CD4-positive, alpha-beta T cell treated with Interleukin-4 for 1 hour (primary cell): Measurements from ENCODE around the gene ANKRD13D.
A peak's percentile ranks its signal among the peaks of the same experiment; 100 is the strongest.
"Not testable (repeated sequence)": the region's sequence is repeated elsewhere in the genome, so short reads cannot be mapped to it uniquely, and the experiment has no call there.

Experiments used
- DNase-seq, 2 donors: peaks; one replicate each; pipeline ENCODE4 v3.0.0-alpha.2; 2020 to 2022

Gene ANKRD13D

GRCh38 chr11:67304511-67305113 is 15.5 kb downstream of the ANKRD13D start:
- DNase-seq = no peak

DNA sequence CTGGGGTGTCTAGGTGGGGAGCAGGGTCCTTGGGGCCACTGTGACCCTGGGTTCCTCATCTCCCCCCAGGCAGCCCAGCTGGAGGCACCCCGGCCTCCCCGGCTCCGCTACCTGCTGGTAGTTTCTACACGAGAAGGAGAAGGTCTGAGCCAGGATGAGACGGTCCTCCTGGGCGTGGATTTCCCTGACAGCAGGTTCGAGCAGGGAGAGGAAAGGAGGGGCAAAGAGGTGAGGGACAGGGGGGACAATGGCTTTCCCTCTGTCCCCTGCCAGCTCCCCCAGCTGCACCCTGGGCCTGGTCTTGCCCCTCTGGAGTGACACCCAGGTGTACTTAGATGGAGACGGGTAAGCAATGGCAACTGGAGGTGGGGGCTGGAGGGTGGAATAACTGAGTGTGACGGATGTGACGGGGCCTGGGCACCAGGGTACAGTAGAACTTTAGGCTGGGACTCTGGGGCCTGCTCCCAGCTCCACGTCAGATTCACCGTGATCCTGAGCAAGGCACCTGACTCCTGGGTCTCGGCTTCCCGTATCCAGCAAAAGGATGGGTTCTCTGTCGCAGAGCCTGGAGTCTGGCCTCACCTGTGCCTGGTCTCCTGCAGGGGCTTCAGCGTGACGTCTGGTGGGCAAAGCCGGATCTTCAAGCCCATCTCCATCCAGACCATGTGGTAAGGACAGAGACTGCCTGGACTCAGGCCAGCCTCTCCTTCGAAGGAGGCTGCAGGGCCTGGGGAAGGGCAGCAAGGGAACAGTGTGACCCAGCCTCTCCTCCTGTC is 17.9 kb downstream of the ANKRD13D start:
- no peak for DNase-seq

DNA sequence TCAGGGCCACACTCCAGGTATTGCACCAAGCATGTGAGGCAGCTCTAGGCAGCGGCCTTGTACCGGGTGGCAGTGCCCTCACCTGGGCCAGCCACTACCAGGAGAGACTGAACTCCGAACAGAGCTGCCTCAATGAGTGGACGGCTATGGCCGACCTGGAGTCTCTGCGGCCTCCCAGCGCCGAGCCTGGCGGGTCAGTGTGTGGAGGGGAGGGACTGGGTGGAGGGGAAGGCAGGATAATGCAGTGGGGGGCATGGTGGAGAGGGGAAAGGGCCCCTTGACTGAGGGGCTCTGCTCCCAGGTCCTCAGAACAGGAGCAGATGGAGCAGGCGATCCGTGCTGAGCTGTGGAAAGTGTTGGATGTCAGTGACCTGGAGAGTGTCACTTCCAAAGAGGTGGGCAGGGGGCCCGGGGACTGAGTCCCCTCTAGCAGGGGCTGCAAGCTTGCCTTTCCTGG is 18.5 kb downstream of the ANKRD13D start:
- DNase-seq = no peak

DNA sequence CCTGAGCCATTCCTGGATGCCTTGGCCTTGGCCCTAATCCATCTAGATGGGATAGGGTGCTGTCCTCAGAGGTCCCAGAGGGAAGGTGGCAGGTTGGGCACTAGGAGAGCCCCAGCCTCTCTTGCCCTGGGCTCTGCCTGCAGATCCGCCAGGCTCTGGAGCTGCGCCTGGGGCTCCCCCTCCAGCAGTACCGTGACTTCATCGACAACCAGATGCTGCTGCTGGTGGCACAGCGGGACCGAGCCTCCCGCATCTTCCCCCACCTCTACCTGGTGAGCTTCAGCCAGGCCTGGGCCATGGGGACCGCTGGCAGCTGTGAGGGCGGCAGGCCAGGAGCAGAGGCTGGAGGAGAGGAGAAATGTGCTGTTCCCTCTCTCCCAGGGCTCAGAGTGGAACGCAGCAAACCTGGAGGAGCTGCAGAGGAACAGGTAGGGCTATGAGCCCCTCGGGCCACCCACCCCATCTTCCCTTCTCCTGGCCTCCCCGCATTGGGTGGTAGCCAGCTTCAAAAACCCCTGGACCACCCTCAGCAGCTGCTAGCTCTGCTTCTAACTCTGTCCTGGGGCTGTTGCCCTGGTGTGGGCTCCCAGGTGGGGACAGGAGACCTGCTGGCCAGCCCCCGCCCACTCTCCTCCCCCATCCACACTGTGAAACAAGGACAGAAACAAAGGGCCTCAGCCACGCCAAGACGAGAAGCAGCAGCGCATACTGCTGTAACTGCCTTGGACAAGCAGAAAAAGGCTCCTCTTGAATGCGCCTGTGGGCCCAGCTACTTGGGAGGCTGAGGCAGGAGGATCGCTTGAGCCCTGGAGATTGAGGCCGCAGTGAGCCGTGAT is 19.1 kb downstream of the ANKRD13D start:
- DNase-seq = no peak

GRCh38 chr11:67309166-67309565 is 20.1 kb downstream of the ANKRD13D start:
- no peak for DNase-seq

DNA sequence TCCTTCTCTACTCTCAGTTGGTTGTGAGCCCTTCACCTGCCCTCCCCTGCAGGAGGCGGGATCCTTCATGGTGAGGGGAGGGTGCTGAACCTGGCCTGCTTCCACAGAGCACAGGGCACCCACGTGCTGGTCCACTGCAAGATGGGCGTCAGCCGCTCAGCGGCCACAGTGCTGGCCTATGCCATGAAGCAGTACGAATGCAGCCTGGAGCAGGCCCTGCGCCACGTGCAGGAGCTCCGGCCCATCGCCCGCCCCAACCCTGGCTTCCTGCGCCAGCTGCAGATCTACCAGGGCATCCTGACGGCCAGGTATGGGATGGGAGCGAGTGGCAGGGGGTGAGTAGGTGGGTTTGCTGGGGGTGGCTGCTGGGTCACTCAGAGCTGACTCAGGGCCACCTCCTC is 20.6 kb downstream of the ANKRD13D start:
- no peak for DNase-seq

DNA sequence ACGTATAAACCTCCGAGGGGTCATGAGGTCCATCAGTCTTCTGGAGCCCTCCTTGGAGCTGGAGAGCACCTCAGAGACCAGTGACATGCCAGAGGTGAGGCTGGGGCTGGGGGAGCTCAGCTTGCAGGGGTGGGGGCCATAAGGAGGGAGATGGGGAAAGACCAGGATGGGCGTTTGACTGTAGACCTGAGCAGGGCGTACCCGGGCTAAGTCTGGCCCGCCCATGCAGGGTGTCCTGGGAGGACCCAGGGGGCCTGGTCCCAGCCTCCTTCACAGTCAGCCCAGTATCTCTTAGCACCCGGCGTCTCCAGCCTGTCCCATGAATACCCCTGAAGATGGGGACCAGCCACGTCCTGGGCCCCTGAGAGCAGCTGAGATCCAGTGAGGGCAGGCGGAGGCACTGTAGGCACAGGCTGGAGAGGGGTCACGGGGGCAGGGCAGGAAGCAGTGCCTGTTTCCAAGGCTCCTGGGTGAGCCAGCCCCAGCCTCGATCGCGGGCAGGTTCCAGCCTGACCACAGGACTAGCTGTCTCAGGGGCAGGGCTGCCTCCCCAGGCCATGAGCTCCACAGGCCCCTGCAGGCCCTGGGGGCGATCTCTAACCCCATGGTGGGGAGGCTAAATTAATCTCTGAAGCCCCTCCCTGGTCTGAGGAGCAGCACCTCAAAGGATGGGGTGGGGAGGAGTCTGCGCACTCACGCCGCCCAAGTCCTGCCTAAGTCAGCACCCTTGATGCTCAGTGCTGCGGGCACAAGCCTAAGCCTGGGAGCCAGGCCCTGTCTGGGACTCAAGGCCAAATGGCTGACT is 21.3 kb downstream of the ANKRD13D start:
- no peak for DNase-seq

- DNase-seq = no peak
Observed at GRCh38 chr11:67311051-67311555, 22.0 kb downstream of the ANKRD13D start.

DNA sequence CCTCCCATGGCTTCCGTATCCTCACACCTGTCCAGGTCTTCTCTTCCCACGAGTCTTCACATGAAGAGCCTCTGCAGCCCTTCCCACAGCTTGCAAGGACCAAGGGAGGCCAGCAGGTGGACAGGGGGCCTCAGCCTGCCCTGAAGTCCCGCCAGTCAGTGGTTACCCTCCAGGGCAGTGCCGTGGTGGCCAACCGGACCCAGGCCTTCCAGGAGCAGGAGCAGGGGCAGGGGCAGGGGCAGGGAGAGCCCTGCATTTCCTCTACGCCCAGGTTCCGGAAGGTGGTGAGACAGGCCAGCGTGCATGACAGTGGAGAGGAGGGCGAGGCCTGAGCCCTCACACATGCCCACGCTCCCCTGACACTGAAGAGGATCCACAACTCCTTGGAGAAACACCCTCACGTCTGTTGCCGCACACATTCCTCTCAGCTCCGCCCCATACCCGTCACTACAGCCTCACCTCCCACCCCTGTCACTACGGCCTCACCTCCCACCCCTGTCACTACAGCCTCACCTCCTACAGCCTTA is 22.5 kb downstream of the ANKRD13D start:
- no peak for DNase-seq

GRCh38 chr11:67312187-67313021 is 23.3 kb downstream of the ANKRD13D start:
- DNase-seq = peak; percentile 52 to 56

- no peak for DNase-seq
Observed at GRCh38 chr11:67313125-67313890, 24.2 kb downstream of the ANKRD13D start.

GRCh38 chr11:67314218-67314617 is 25.1 kb downstream of the ANKRD13D start:
- DNase-seq = no peak

- DNase-seq = no peak
Observed at GRCh38 chr11:67315325-67315909, 26.3 kb downstream of the ANKRD13D start.

GRCh38 chr11:67316882-67317204 is 27.7 kb downstream of the ANKRD13D start:
- no peak for DNase-seq

DNA sequence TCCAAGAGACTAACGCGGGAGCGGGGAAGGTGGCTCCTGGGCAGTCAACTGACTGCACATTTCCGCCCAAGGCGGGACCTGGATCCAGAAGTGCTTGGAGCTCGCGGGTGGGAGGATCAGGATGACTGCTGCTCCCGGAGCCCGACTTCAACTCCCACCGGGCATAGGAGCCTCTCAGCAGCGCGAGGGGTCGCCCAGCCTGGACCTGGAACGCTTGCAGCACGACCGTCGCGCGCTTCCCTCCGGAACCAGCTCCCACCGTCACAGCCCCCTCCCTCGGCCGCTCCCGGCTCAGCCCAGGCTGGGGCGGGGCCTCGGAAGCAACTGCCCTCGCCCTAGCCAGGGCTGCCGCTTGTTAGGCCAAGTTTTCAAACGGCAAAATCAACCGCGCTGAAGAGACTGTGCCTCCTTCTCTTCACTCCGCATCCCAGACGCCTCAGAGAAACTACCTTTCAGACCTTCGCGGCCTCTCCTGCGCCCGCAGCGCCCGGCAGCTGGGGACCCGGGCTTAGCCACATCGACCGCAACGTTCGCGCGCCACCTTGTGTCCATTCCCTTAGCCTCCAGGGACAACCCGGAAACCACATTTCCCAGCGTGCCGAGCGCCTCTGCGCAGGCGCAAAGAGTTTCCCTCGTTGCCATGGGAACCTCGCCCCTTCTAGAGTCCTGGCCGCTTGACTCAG is 28.2 kb downstream of the ANKRD13D start:
- peak; percentile 97 to 98 for DNase-seq

GRCh38 chr11:67317888-67318555 is 28.9 kb downstream of the ANKRD13D start:
- no peak for DNase-seq

DNA sequence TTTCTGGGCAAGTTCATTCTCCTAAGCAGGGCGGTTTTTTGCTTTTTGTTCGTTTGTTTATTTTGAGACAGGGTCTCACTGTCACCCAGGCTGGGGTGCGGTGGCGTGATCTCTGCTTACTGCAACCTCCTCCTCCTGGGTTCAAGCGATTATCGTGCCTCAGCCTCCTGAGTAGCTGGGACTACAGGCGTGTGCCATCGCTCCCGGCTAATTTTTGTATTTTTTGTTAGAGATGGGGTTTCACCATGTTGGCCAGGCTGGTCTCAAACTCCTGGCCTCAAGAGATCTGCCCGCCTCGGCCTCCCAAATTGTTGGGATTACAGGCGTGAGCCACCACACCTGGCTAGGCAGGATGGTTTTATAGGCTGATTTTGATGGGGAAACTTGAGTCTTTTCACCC is 29.8 kb downstream of the ANKRD13D start:
- DNase-seq = not testable (repeated sequence)

GRCh38 chr11:67320011-67320410 is 30.9 kb downstream of the ANKRD13D start:
- no peak for DNase-seq

DNA sequence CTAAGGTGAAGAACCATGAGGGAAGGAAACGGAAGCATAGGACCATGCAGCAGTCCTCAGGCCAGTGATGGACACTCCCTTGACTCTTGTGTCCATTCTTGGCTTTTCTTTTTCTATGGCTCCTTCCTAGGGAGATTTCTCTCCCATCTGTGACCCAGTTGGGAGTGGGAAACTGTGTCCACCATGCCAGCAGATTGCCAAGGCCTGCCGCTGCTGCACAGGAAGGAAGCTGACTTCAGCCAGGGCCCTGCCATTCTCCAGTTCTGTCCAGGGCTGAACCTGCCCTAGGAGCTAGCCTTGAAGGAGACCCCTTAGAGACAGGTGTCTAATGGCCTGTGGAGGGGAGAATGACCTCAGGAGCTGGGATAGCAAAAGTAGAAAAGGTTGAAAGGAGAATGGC is 31.6 kb downstream of the ANKRD13D start:
- no peak for DNase-seq
